Thyroid gland (tissue), 4 donors: ENCODE results near the gene PLEKHA1.

Experiments
- CTCF ChIP-seq, 6 experiments: fragments of 200-600 bp in 3 of 6; fragments of 450-650 bp in 3 of 6; sonication (generic) in 3 of 6; IDR thresholded peaks; one replicate each; pipeline ENCODE4 v1.5.1; 2016 to 2019; ENCODE audit warnings: antibody characterized with exemption in 6 of 6, mild to moderate bottlenecking in 2 of 6, inconsistent platforms in 1 of 6, moderate library complexity in 1 of 6
- POLR2A ChIP-seq, 2 donors: fragments of 450-650 bp; IDR thresholded peaks; one replicate each; pipeline ENCODE4 v1.6.1; 2017; ENCODE audit warnings: antibody characterized with exemption in 2 of 2, mild to moderate bottlenecking in 2 of 2, moderate library complexity in 1 of 2

GRCh38 chr10:122448600-122448999 lies 74.1 kb downstream of the PLEKHA1 start:
- no peak for TF ChIP-seq CTCF (IDR thresholded peaks at IDR 0.05)
- TF ChIP-seq POLR2A (IDR thresholded peaks at IDR 0.05), result no peak
